Hepatocyte (in vitro differentiated cells): ENCODE results near the gene NPB. TPM values are rescaled to one million over a fixed set of nuclear protein-coding genes. Genes with fewer than 3 reads are reported as not detected.

Source experiments
- DNase-seq: peaks from one replicate; pipeline ENCODE4 v3.0.0-alpha.2; 2016; ENCODE audit warnings: low spot score
- H2AFZ ChIP-seq: fragments of 200-600 bp; sonication (generic); 2 replicates; pipeline ENCODE4 v1.6.0; 2016; ENCODE audit warnings: antibody characterized with exemption, mild to moderate bottlenecking
- H3K27ac ChIP-seq: fragments of 200-600 bp; sonication (generic); 2 replicates; pipeline ENCODE4 v1.5.1; 2016; ENCODE audit warnings: mild to moderate bottlenecking
- H3K27me3 ChIP-seq: fragments of 200-600 bp; sonication (generic); 2 replicates; pipeline ENCODE4 v1.6.1; 2016
- H3K36me3 ChIP-seq: fragments of 200-600 bp; sonication (generic); replicated peaks from 2 replicates; pipeline ENCODE4 v1.5.1; 2016; ENCODE audit warnings: low read depth; ENCODE audit not compliant: insufficient read depth
- H3K4me1 ChIP-seq: fragments of 200-600 bp; sonication (generic); 2 replicates; pipeline ENCODE4 v1.5.1; 2016; ENCODE audit warnings: mild to moderate bottlenecking, moderate library complexity; ENCODE audit not compliant: insufficient read depth
- H3K4me2 ChIP-seq: fragments of 200-600 bp; sonication (generic); 2 replicates; pipeline ENCODE4 v1.6.0; 2016
- H3K4me3 ChIP-seq: fragments of 200-600 bp; sonication (generic); 2 replicates; pipeline ENCODE4 v1.5.1; 2016; ENCODE audit warnings: mild to moderate bottlenecking
- H3K79me2 ChIP-seq: fragments of 200-600 bp; sonication (generic); 2 replicates; pipeline ENCODE4 v1.6.0; 2017; ENCODE audit warnings: mild to moderate bottlenecking
- H3K9me2 ChIP-seq: fragments of 200-600 bp; sonication (generic); replicated peaks from 2 replicates; pipeline ENCODE4 v1.6.0; 2017; ENCODE audit warnings: mild to moderate bottlenecking; ENCODE audit not compliant: insufficient read depth
- H3K9me3 ChIP-seq: fragments of 200-600 bp; sonication (generic); 2 replicates; pipeline ENCODE4 v1.5.1; 2016; ENCODE audit warnings: low read depth, mild to moderate bottlenecking
- H4K20me1 ChIP-seq: fragments of 200-600 bp; sonication (generic); 2 replicates; pipeline ENCODE4 v1.6.0; 2016; ENCODE audit warnings: mild to moderate bottlenecking; ENCODE audit not compliant: insufficient read depth, poor library complexity, severe bottlenecking
- EZH2 ChIP-seq: fragments of 200-600 bp; sonication (generic); IDR thresholded peaks from 2 replicates; pipeline ENCODE4 v1.6.1; 2016; ENCODE audit warnings: antibody characterized with exemption, mild to moderate bottlenecking, borderline replicate concordance
- EZH2phosphoT487 ChIP-seq: fragments of 200-600 bp; sonication (generic); IDR thresholded peaks from one replicate; pipeline ENCODE4 v1.6.1; 2018; ENCODE audit warnings: antibody characterized with exemption, mild to moderate bottlenecking, low read depth, moderate library complexity; ENCODE audit not compliant: unreplicated experiment, severe bottlenecking
- WGBS: methylation state at CpG from one replicate; pipeline ENCODE4 v1.1.6; 2016; ENCODE audit warnings: low lambda C conversion rate; ENCODE audit errors: missing lambda C conversion rate; 5-methylcytosine and 5-hydroxymethylcytosine counted together
- polyA plus RNA-seq: library from polyadenylated mRNA; unstranded; fragments of >200 nt; fragmentation: Nextera tagmentation; extraction: Ambion mirVana; gene quantifications from 2 replicates; pipeline ENCODE4 v1.2.1, GENCODE V29; 2016
- total RNA-seq: library from RNA; depleted of rRNA; stranded (reverse); fragments of >200 nt; gene quantifications from 2 replicates; pipeline ENCODE4 v1.2.3, GENCODE V29; 2014
- TF ChIP-seq, protein P1 (sequence below): fragments of 200-600 bp; sonication (generic); IDR thresholded peaks from 2 replicates; pipeline ENCODE4 v1.5.1; 2016; ENCODE audit warnings: antibody characterized with exemption, mild to moderate bottlenecking; ENCODE audit not compliant: poor library complexity

NPB gene
- total and polyA plus RNA-seq, 2 experiments from 2014 or later: 0.47 to 2.2 TPM

DNA sequence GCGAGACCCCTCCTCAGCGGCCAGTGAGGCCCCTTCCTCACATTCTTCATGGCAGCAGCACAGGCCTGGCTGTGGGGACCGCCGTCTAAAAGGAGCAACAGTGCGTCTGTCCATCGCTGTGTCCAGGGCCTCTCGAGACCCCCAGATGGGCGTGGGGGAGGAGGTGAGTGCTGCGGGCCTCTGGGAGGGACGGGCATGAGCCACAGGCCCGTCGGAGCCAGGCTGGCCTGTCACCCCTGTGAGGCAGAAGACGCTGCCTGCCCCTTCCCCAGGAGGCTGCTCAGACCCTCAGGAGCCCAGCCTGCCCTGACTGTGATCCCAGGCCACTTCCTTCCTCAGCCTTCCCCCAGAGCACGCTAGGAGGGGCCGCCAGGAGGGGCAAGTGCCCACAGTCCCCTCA lies 37.2 kb downstream of the NPB start:
- no peaks in the 10 kb centered on the region for H3K36me3 ChIP-seq
- WGBS: 86% methylated on average over 15 of the region's 15 CpGs
- no peaks in the 10 kb centered on the region for H4K20me1 ChIP-seq
- H2AFZ ChIP-seq: no peak overlapping the region
- H3K9me2 ChIP-seq: no peaks in the 10 kb centered on the region
- peaks cover 15% of the 10 kb centered on the region for H3K79me2 ChIP-seq
- H3K27me3 ChIP-seq: no peaks in the 10 kb centered on the region
- no peak for DNase-seq
- peaks cover 7% of the 10 kb centered on the region for H3K4me1 ChIP-seq
- TF ChIP-seq, protein P1, sequence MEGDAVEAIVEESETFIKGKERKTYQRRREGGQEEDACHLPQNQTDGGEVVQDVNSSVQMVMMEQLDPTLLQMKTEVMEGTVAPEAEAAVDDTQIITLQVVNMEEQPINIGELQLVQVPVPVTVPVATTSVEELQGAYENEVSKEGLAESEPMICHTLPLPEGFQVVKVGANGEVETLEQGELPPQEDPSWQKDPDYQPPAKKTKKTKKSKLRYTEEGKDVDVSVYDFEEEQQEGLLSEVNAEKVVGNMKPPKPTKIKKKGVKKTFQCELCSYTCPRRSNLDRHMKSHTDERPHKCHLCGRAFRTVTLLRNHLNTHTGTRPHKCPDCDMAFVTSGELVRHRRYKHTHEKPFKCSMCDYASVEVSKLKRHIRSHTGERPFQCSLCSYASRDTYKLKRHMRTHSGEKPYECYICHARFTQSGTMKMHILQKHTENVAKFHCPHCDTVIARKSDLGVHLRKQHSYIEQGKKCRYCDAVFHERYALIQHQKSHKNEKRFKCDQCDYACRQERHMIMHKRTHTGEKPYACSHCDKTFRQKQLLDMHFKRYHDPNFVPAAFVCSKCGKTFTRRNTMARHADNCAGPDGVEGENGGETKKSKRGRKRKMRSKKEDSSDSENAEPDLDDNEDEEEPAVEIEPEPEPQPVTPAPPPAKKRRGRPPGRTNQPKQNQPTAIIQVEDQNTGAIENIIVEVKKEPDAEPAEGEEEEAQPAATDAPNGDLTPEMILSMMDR: no peak
- TF ChIP-seq EZH2: no peak
- no peak for TF ChIP-seq EZH2phosphoT487
- H3K4me3 ChIP-seq: no peak overlapping the region
- H3K4me2 ChIP-seq: no peak overlapping the region
- H3K27ac ChIP-seq: no peak overlapping the region
- H3K9me3 ChIP-seq: no peaks in the 10 kb centered on the region

DNA sequence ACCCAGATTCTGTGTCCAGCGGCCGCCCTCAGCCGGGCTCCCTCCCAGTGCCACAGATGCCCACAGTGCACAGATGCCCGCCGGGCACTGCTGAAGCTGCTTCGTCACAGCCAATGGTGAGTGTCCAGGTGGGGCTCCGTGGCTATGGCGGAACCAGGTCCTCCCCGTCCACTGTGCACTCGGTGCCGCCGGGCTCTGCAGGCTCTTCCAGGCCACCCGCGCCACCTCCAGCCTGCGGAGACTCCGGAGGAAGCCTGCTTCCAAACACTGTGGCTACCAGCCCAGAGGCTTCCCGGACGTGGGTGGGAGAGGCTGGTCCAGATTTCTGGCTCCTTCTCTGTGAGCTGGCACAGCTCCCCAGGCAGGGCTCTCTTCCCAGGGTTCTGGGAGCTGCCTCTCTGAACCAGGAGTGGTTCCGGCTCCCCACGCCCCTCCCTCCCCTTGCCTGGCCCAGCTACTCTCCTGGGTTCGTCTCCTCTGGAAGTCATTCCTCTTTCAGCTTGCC lies 37.9 kb downstream of the NPB start:
- Histone ChIP-seq H3K79me2 (peaks cover 15% of the 10 kb centered on the region), H3K4me2 (no peak overlapping the region), H3K4me3 (no peak overlapping the region), H3K36me3 (no peaks in the 10 kb centered on the region), H3K27me3 (no peaks in the 10 kb centered on the region), H3K4me1 (peaks cover 7% of the 10 kb centered on the region), H4K20me1 (no peaks in the 10 kb centered on the region), H2AFZ (no peak overlapping the region), H3K27ac (no peak overlapping the region), H3K9me3 (no peaks in the 10 kb centered on the region), H3K9me2 (no peaks in the 10 kb centered on the region)
- TF ChIP-seq EZH2phosphoT487: no peak
- TF ChIP-seq, protein P1: no peak
- TF ChIP-seq EZH2: no peak
- WGBS: 93% methylated on average over 18 of the region's 21 CpGs
- DNase-seq: no peak

DNA sequence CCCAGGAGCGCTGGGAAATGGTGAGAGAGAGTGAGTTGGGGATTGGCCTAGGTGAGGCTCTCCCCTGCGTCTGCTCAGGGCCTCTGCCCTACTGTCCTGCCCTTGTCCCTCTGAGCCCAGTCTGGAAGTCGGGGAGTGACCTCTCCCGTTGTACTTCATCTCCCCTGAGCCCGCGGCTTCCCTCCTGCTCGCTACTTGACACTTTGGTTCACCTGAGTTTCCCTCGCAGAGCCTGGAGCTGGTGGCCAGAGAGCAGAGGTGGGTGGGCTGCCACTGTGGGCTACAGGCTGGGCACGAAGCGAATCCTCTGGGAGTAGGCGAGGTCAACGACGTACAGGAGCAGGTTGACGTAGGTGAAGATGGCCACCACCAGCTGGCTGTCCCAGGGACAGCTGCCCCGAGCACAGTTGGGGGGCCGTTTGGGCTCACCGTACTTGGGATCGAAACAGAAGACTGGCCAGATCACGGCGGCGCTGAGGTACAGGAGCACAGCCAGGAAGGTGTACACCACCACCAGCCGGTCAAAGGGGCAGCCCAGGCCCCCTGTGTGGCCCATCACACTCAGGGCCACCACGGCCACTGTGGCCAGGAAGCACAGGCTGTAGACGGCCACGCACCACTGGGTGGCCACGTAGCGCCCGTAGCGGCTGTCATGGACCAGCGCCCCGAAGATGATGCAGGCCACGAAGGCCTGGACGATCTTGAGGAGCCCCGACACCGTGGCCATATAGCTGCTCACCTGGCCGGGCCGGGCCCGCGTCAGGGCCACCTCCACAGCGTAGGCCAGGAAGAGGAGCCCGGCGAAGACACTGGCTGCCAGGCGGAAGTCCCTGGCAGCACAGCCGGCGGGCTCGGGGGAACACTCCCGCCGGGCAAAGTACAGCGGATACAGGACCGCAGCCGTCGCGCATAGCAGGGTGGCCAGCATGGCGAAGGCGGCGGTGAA lies 38.8 kb downstream of the NPB start:
- Histone ChIP-seq H3K9me2 (no peaks in the 10 kb centered on the region), H3K36me3 (no peaks in the 10 kb centered on the region), H2AFZ (no peak overlapping the region), H3K4me2 (no peak overlapping the region), H3K79me2 (peaks cover 12% of the 10 kb centered on the region), H3K4me3 (no peak overlapping the region), H3K27me3 (no peaks in the 10 kb centered on the region), H3K4me1 (peaks cover 7% of the 10 kb centered on the region), H4K20me1 (no peaks in the 10 kb centered on the region), H3K27ac (no peak overlapping the region), H3K9me3 (no peaks in the 10 kb centered on the region)
- no peak for TF ChIP-seq EZH2
- TF ChIP-seq EZH2phosphoT487: no peak
- TF ChIP-seq, protein P1: no peak
- DNase-seq: no peak
- WGBS: 96% methylated on average over 55 of the region's 56 CpGs
